Fibroblast of lung (primary cell): ENCODE data around the gene C16orf74. TPM values are rescaled to one million over a fixed set of nuclear protein-coding genes. Genes with fewer than 3 reads are reported as not detected.
A peak's percentile ranks its signal among the peaks of the same experiment; 100 is the strongest.

Experiments
- DNase-seq, 2 donors: peaks; one replicate each; pipeline versions ENCODE4 v3.0.0 to v3.0.0-alpha.2; 2010; ENCODE audit warnings: low read depth in 2 of 2
- H2AFZ ChIP-seq: 2 replicates; pipeline ENCODE4 v1.5.1; 2012; ENCODE audit warnings: low read length, control low read depth, inconsistent platforms
- H3K27ac ChIP-seq: 2 replicates; pipeline ENCODE4 v1.5.1; 2011; ENCODE audit warnings: low read length, control low read depth; ENCODE audit not compliant: insufficient read depth
- H3K27me3 ChIP-seq: 2 replicates; pipeline ENCODE4 v1.5.1; 2011; ENCODE audit warnings: mild to moderate bottlenecking, low read length; ENCODE audit not compliant: control insufficient read depth, insufficient read depth
- H3K36me3 ChIP-seq: 2 replicates; pipeline ENCODE4 v1.5.1; 2011; ENCODE audit warnings: low read length; ENCODE audit not compliant: control insufficient read depth, insufficient read depth
- H3K4me1 ChIP-seq: 2 replicates; pipeline ENCODE4 v1.5.1; 2011; ENCODE audit warnings: low read length; ENCODE audit not compliant: control insufficient read depth, insufficient read depth; ENCODE audit errors: extremely low read depth
- H3K4me2 ChIP-seq: 2 replicates; pipeline ENCODE4 v1.5.1; 2011; ENCODE audit warnings: low read length, control low read depth; ENCODE audit not compliant: insufficient read depth; ENCODE audit errors: extremely low read depth
- H3K4me3 ChIP-seq, 4 experiments: fragments of 200-600 bp in 1 of 4; sonication (generic) in 1 of 4; replicated peaks in 1 of 4; 2 replicates each; pipeline ENCODE4 v1.5.1; 2011 to 2016; ENCODE audit warnings: low read length in 4 of 4, low read depth in 3 of 4, mild to moderate bottlenecking in 3 of 4, control low read depth in 2 of 4, inconsistent platforms in 1 of 4, mixed read lengths in 1 of 4; ENCODE audit not compliant: insufficient read depth in 1 of 4; ENCODE audit errors: control extremely low read depth in 1 of 4
- H3K79me2 ChIP-seq: 2 replicates; pipeline ENCODE4 v1.5.1; 2012; ENCODE audit warnings: mild to moderate bottlenecking, low read length, inconsistent platforms; ENCODE audit not compliant: control insufficient read depth, insufficient read depth
- H3K9ac ChIP-seq: 2 replicates; pipeline ENCODE4 v1.5.1; 2011; ENCODE audit warnings: mild to moderate bottlenecking, low read length, control low read depth; ENCODE audit not compliant: insufficient read depth
- H3K9me3 ChIP-seq: 2 replicates; pipeline ENCODE4 v1.5.1; 2012; ENCODE audit warnings: low read depth, low read length; ENCODE audit not compliant: control insufficient read depth, insufficient read depth
- H4K20me1 ChIP-seq: 2 replicates; pipeline ENCODE4 v1.5.1; 2011; ENCODE audit warnings: low read length; ENCODE audit not compliant: control insufficient read depth, insufficient read depth; ENCODE audit errors: extremely low read depth
- CTCF ChIP-seq, 2 donors: IDR thresholded peaks in 1 of 2; conservative IDR thresholded peaks in 1 of 2; 1 replicate in 1 of 2; 2 replicates in 1 of 2; pipeline ENCODE4 v1.5.1; 2011 to 2012; ENCODE audit warnings: low read length in 2 of 2, control low read depth in 1 of 2, inconsistent platforms in 1 of 2, low read depth in 1 of 2, mild to moderate bottlenecking in 1 of 2
- EZH2 ChIP-seq: IDR thresholded peaks from 2 replicates; pipeline ENCODE4 v1.5.1; 2012; ENCODE audit warnings: low read length, control low read depth, mild to moderate bottlenecking; ENCODE audit errors: missing control alignments
- polyA plus RNA-seq, 2 donors: library from polyadenylated mRNA; depleted of rRNA in 1 of 2; stranded (reverse) in 1 of 2; unstranded in 1 of 2; fragments of >200 nt; gene quantifications; 2 replicates each; pipeline ENCODE4 v1.2.1, GENCODE V29; 2011 to 2012; ENCODE audit warnings: missing spikeins in 1 of 2
- total RNA-seq: library from RNA; depleted of rRNA; stranded (reverse); fragments of >200 nt; gene quantifications from 2 replicates; pipeline ENCODE4 v1.2.1, GENCODE V29; 2014

Gene C16orf74
- total and polyA plus RNA-seq, 2 donors (not counting 1 experiment from before 2014, with no cell fraction given): 4.6 to 6.4 TPM

GRCh38 chr16:85753976-85754375 is 3.1 kb upstream of the C16orf74 start:
- peaks cover 5% of the 10 kb centered on the region for H3K79me2 ChIP-seq
- TF ChIP-seq EZH2: no peak
- no peak for TF ChIP-seq CTCF (conservative IDR thresholded peaks at IDR 0.05 in 1 of 2, IDR thresholded peaks at IDR 0.05 in 1 of 2; ENCODE audit: low read depth in 1 of 2, low read length in 2 of 2)

GRCh38 chr16:85753559-85753958 is 2.7 kb upstream of the C16orf74 start:
- no peaks in the 10 kb centered on the region for H4K20me1 ChIP-seq
- no peaks in the 10 kb centered on the region for H3K27me3 ChIP-seq

More at GRCh38 chr16:85753976-85754375, 3.1 kb upstream of the C16orf74 start:
- H3K4me3 ChIP-seq: no peak overlapping the region
- DNase-seq: no peak
- no peaks in the 10 kb centered on the region for H3K27me3 ChIP-seq
- no peak overlapping the region for H2AFZ ChIP-seq
- H3K27ac ChIP-seq: no peak overlapping the region
- no peak overlapping the region for H3K4me2 ChIP-seq
- no peaks in the 10 kb centered on the region for H4K20me1 ChIP-seq
- no peak overlapping the region for H3K9ac ChIP-seq
- H3K4me1 ChIP-seq: peaks cover 27% of the 10 kb centered on the region
- H3K36me3 ChIP-seq: no peaks in the 10 kb centered on the region
- no peaks in the 10 kb centered on the region for H3K9me3 ChIP-seq

GRCh38 chr16:85752511-85753420 is 1.9 kb upstream of the C16orf74 start:
- Histone ChIP-seq H3K27me3 (no peaks in the 10 kb centered on the region), H3K36me3 (no peaks in the 10 kb centered on the region), H2AFZ (no peak overlapping the region), H3K4me2 (no peak overlapping the region), H3K9me3 (no peaks in the 10 kb centered on the region), H3K27ac (no peak overlapping the region), H3K4me1 (peaks cover 23% of the 10 kb centered on the region), H3K9ac (no peak overlapping the region), H4K20me1 (no peaks in the 10 kb centered on the region), H3K4me3 (no peak overlapping the region), H3K79me2 (peaks cover 5% of the 10 kb centered on the region)
- peak; percentile 25 to 34 for DNase-seq
- peak in 1 of 2 donors; percentile 41 for TF ChIP-seq CTCF (conservative IDR thresholded peaks at IDR 0.05 in 1 of 2, IDR thresholded peaks at IDR 0.05 in 1 of 2; ENCODE audit: low read depth in 1 of 2, low read length in 2 of 2)
- TF ChIP-seq EZH2: no peak

More at GRCh38 chr16:85753559-85753958, 2.7 kb upstream of the C16orf74 start:
- no peak overlapping the region for H3K9ac ChIP-seq
- H2AFZ ChIP-seq: no peak overlapping the region
- peaks cover 5% of the 10 kb centered on the region for H3K79me2 ChIP-seq
- no peak for TF ChIP-seq EZH2
- no peaks in the 10 kb centered on the region for H3K9me3 ChIP-seq
- H3K27ac ChIP-seq: no peak overlapping the region
- H3K4me3 ChIP-seq: no peak overlapping the region
- peaks cover 27% of the 10 kb centered on the region for H3K4me1 ChIP-seq
- no peak for DNase-seq
- no peaks in the 10 kb centered on the region for H3K36me3 ChIP-seq
- no peak overlapping the region for H3K4me2 ChIP-seq
